GM12878 (cell line): ENCODE data around the gene DCTN5. TPM values are rescaled to one million over a fixed set of nuclear protein-coding genes. Genes with fewer than 3 reads are reported as not detected.

Experiments used
- ATAC-seq: fragments of 200-7000 bp; cut with Tn5 transposase; 3 replicates; pipeline ENCODE4 v1.9.1; 2020; ENCODE audit warnings: mild to moderate bottlenecking, moderate library complexity
- BruUV-seq: library from RNA; stranded (reverse); fragments of 400-500 nt; replicated peaks from 2 replicates; lab custom pipeline; 2021; lab: Mats Ljungman, UMichigan
- CTCF ChIA-PET: fragments of 300-600 bp; sonication (Branson Sonifier 250); formaldehyde crosslinking; extraction: SDS; loops from one replicate; lab custom pipeline; 2021; ENCODE audit warnings: inconsistent platforms; lab: Yijun Ruan, JAX
- POLR2A ChIA-PET: fragments of 350-600 bp; formaldehyde crosslinking; extraction: SDS; loops from one replicate; lab custom pipeline; 2021; ENCODE audit warnings: inconsistent platforms; lab: Charles Lee
- RAD21 ChIA-PET: fragments of 300-600 bp; sonication (Branson Sonifier 250); formaldehyde crosslinking; loops from one replicate; lab custom pipeline; 2023; ENCODE audit warnings: antibody characterized with exemption; ENCODE audit not compliant: unreplicated experiment; lab: Charles Lee
- SMC1A ChIA-PET: fragments of 300-600 bp; sonication (Branson Sonifier 250); formaldehyde crosslinking; loops from one replicate; lab custom pipeline; 2023; ENCODE audit not compliant: unreplicated experiment, uncharacterized antibody; lab: Charles Lee
- DNase-seq: peaks from one replicate; pipeline ENCODE4 v3.0.0-alpha.2; 2011; ENCODE audit warnings: low read depth, low spot score
- FAIRE-seq: peaks from 3 replicates; lab custom pipeline; 2011; peaks lifted over from hg19 to GRCh38; lab: Jason Lieb, UNC
- H2AFZ ChIP-seq: 2 replicates; pipeline ENCODE4 v1.6.0; 2011; ENCODE audit warnings: low read depth, low read length, control low read depth; ENCODE audit not compliant: control insufficient read depth
- H3K27ac ChIP-seq: 2 replicates; pipeline ENCODE4 v1.5.1; 2011; ENCODE audit warnings: control low read depth; ENCODE audit not compliant: control insufficient read depth, insufficient read depth
- H3K27me3 ChIP-seq, 2 experiments: replicated peaks in 1 of 2; 2 replicates each; pipeline versions ENCODE4 v1.6.0 to v1.6.1; 2011; ENCODE audit warnings: low read length in 1 of 2; ENCODE audit not compliant: control insufficient read depth in 2 of 2, insufficient read depth in 2 of 2
- H3K36me3 ChIP-seq, 2 experiments: 2 replicates each; pipeline ENCODE4 v1.5.1; 2011; ENCODE audit warnings: low read length in 1 of 2; ENCODE audit not compliant: control insufficient read depth in 2 of 2, insufficient read depth in 2 of 2
- H3K4me1 ChIP-seq: 2 replicates; pipeline ENCODE4 v1.6.1; 2011; ENCODE audit warnings: mild to moderate bottlenecking, low read length, moderate library complexity, mixed read lengths; ENCODE audit not compliant: control insufficient read depth, insufficient read depth
- H3K4me2 ChIP-seq: 2 replicates; pipeline ENCODE4 v1.6.0; 2011; ENCODE audit warnings: control low read depth; ENCODE audit not compliant: control insufficient read depth, insufficient read depth
- H3K4me3 ChIP-seq: fragments of 200-600 bp; sonication (generic); 2 replicates; pipeline ENCODE4 v1.5.1; 2016
- H3K79me2 ChIP-seq: 2 replicates; pipeline ENCODE4 v1.6.0; 2011; ENCODE audit warnings: low read length; ENCODE audit not compliant: control insufficient read depth, insufficient read depth
- H3K9ac ChIP-seq: 2 replicates; pipeline ENCODE4 v1.8.0; 2011; ENCODE audit warnings: low read length, control low read depth, mixed read lengths; ENCODE audit not compliant: control insufficient read depth, insufficient read depth
- H3K9me3 ChIP-seq: replicated peaks from 3 replicates; pipeline ENCODE4 v1.5.1; 2011; ENCODE audit warnings: mild to moderate bottlenecking, low read length; ENCODE audit not compliant: control insufficient read depth, insufficient read depth
- H4K20me1 ChIP-seq: 2 replicates; pipeline ENCODE4 v1.6.0; 2011; ENCODE audit not compliant: control insufficient read depth, insufficient read depth
- BHLHE40 ChIP-seq, 2 experiments: fragments of 450-650 bp in 1 of 2; IDR thresholded peaks; 2 replicates each; pipeline ENCODE4 v1.6.1; 2011 to 2017; ENCODE audit warnings: low read depth in 2 of 2, borderline replicate concordance in 1 of 2, improper control_type of control experiment in 1 of 2, low read length in 1 of 2, mild to moderate bottlenecking in 1 of 2
- EGR1 ChIP-seq, 2 experiments: IDR thresholded peaks; 1 replicate in 1 of 2; 2 replicates in 1 of 2; pipeline ENCODE4 v1.6.1; 2011 to 2012; ENCODE audit warnings: low read depth in 2 of 2, low read length in 2 of 2, borderline replicate concordance in 1 of 2, mild to moderate bottlenecking in 1 of 2, moderate library complexity in 1 of 2
- ELK1 ChIP-seq: IDR thresholded peaks from 2 replicates; pipeline ENCODE4 v1.6.1; 2012; ENCODE audit warnings: low read depth, low read length, improper control_type of control experiment
- KDM1A ChIP-seq: fragments of 200-600 bp; sonication (generic); IDR thresholded peaks from 2 replicates; pipeline ENCODE4 v1.6.1; 2016; ENCODE audit warnings: borderline replicate concordance
- RFX5 ChIP-seq: IDR thresholded peaks from 2 replicates; pipeline ENCODE4 v1.6.1; 2011; ENCODE audit warnings: low read depth, low read length, improper control_type of control experiment
- SREBF1 ChIP-seq: IDR thresholded peaks from 2 replicates; pipeline ENCODE4 v1.6.1; 2012; ENCODE audit warnings: mild to moderate bottlenecking, low read length
- ZSCAN29 ChIP-seq: fragments of 450-650 bp; IDR thresholded peaks from 2 replicates; pipeline ENCODE4 v1.6.1; 2017; ENCODE audit warnings: mild to moderate bottlenecking, moderate library complexity
- WGBS: methylation state at CpG from one replicate; pipeline ENCODE4 v1.1.6; 2016; ENCODE audit warnings: low lambda C conversion rate; ENCODE audit not compliant: insufficient replicate concordance, insufficient coverage; ENCODE audit errors: missing lambda C conversion rate; 5-methylcytosine and 5-hydroxymethylcytosine counted together
- in situ Hi-C: fragments of 300-500 bp; cut with MboI; formaldehyde crosslinking; loops from 9 replicates; pipeline ENCODE4 v1.14.3; 2018; ENCODE audit warnings: mixed read lengths
- intact Hi-C: fragments of 100-400 bp; cut with micrococcal nuclease; formaldehyde crosslinking; loops from one replicate; pipeline ENCODE4 v1.14.2; 2022; ENCODE audit not compliant: unreplicated experiment
- polyA plus RNA-seq, 11 experiments: library from polyadenylated mRNA; depleted of rRNA in 4 of 11; unstranded in 6 of 11; stranded (reverse) in 5 of 11; fragments of >200 nt; fragmentation: Nextera tagmentation in 4 of 11; fragmentation: Illumina TruSeq in 1 of 11; extraction: Ambion mirVana in 4 of 11; extraction: Trizol in 1 of 11; gene quantifications; 1 replicate in 1 of 11; 2 replicates in 10 of 11; pipeline versions ENCODE4 v1.2.1 to v1.2.3, GENCODE V29; 2011 to 2016; ENCODE audit warnings: inconsistent platforms in 2 of 11, missing spikeins in 2 of 11, low read depth in 1 of 11
- total RNA-seq, 4 experiments: library from RNA; depleted of rRNA in 3 of 4; stranded (reverse); fragments of >200 nt in 3 of 4; fragmentation: Illumina TruSeq in 1 of 4; extraction: Trizol in 1 of 4; gene quantifications; 2 replicates each; pipeline versions ENCODE4 v1.2.1 to v1.2.3, GENCODE V29; 2013 to 2021
- TF ChIP-seq, protein P1 (sequence below): IDR thresholded peaks from 2 replicates; pipeline ENCODE4 v1.6.1; 2011; ENCODE audit warnings: mild to moderate bottlenecking, low read depth, low read length, moderate library complexity; ENCODE audit not compliant: insufficient replicate concordance

The DCTN5 gene
- total and polyA plus RNA-seq, 10 of the 15 experiments (the other 5 are each of a cell fraction or from before 2014, with no cell fraction given) = 49.1 to 153 (median 81.4) TPM

- Histone ChIP-seq H3K79me2 (no peaks in the 10 kb centered on the region), H3K9ac (no peak overlapping the region), H3K4me3 (no peak overlapping the region), H3K27ac (no peak overlapping the region), H3K9me3 (peaks cover 10% of the 10 kb centered on the region; the same call in 2 of the 3 replicates), H3K4me2 (no peak overlapping the region), H3K4me1 (no peaks in the 10 kb centered on the region), H2AFZ (no peak overlapping the region), H3K36me3 (no peaks in the 10 kb centered on the region), H3K27me3 (peaks cover 0 to 2% of the 10 kb centered on the region in 2 experiments; a peak in 1 of 4 replicates), H4K20me1 (no peaks in the 10 kb centered on the region)
- in situ Hi-C loops (no loop called here), intact Hi-C loops (no loop called here)
- ChIA-PET CTCF (interaction anchor here (1.1 kb wide), 1 partner anchor 16 kb away, joined by 3 read pairs; no protein-coding TSS in a partner anchor), RAD21 (no interaction called here), POLR2A (no interaction called here), SMC1A (interaction anchor here (0.8 to 1.5 kb wide), 2 partner anchors 10 to 519 kb away, joined by 3 to 4 read pairs; no protein-coding TSS in a partner anchor)
- FAIRE-seq (no peak), ATAC-seq (no peak), DNase-seq (no peak)
- WGBS = 8% methylated on average over 2 of the region's 2 CpGs
- BruUV-seq = no TSS peak
- TF ChIP-seq SREBF1 (no peak), BHLHE40 (IDR thresholded peaks at IDR 0.05; ENCODE audit: borderline replicate concordance in 1 of 2, low read depth in 2 of 2, low read length in 1 of 2) (no peak), ZSCAN29 (no peak), KDM1A (no peak), ELK1 (no peak), RFX5 (no peak), EGR1 (IDR thresholded peaks at IDR 0.05; ENCODE audit: borderline replicate concordance in 1 of 2, low read depth in 2 of 2, low read length in 2 of 2) (no peak)
- TF ChIP-seq, protein P1, sequence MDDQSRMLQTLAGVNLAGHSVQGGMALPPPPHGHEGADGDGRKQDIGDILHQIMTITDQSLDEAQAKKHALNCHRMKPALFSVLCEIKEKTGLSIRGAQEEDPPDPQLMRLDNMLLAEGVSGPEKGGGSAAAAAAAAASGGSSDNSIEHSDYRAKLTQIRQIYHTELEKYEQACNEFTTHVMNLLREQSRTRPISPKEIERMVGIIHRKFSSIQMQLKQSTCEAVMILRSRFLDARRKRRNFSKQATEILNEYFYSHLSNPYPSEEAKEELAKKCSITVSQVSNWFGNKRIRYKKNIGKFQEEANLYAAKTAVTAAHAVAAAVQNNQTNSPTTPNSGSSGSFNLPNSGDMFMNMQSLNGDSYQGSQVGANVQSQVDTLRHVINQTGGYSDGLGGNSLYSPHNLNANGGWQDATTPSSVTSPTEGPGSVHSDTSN = no peak
These were observed 68.7 kb downstream of the DCTN5 start for GRCh38 chr16:23710008-23710407.
